GM06990 (cell line): ENCODE data around the gene RORB.
A peak's percentile ranks its signal among the peaks of the same experiment; 100 is the strongest.
"Not testable (repeated sequence)": the region's sequence is repeated elsewhere in the genome, so short reads cannot be mapped to it uniquely, and the experiment has no call there.

Experiments
- DNase-seq: peaks from one replicate; pipeline ENCODE4 v3.0.0-alpha.2; 2011; ENCODE audit not compliant: insufficient read length; ENCODE audit errors: extremely low read depth
- H3K27me3 ChIP-seq: replicated peaks from 2 replicates; pipeline ENCODE4 v1.6.0; 2011; ENCODE audit warnings: low read length; ENCODE audit not compliant: control insufficient read depth, insufficient read depth
- H3K36me3 ChIP-seq: 2 replicates; pipeline ENCODE4 v1.5.1; 2011; ENCODE audit warnings: low read length; ENCODE audit not compliant: control insufficient read depth, insufficient read depth
- H3K4me3 ChIP-seq: replicated peaks from 2 replicates; pipeline ENCODE4 v1.5.1; 2011; ENCODE audit warnings: low read depth, mild to moderate bottlenecking, control low read depth, low read length
- CTCF ChIP-seq: IDR thresholded peaks from 2 replicates; pipeline ENCODE4 v1.5.1; 2011; ENCODE audit warnings: low read length, control low read depth, mild to moderate bottlenecking, inconsistent platforms; ENCODE audit not compliant: insufficient read depth, poor library complexity, severe bottlenecking

The RORB gene

GRCh38 chr9:74528207-74528606 lies 31.1 kb downstream of the RORB start:
- no peaks in the 10 kb centered on the region for H3K36me3 ChIP-seq
- TF ChIP-seq CTCF, result no peak
- no peak overlapping the region for H3K4me3 ChIP-seq
- no peaks in the 10 kb centered on the region for H3K27me3 ChIP-seq
- no peak for DNase-seq

GRCh38 chr9:74530458-74530857 lies 33.3 kb downstream of the RORB start:
- H3K36me3 ChIP-seq, H3K4me3 ChIP-seq, DNase-seq, H3K27me3 ChIP-seq: not testable (repeated sequence)
- TF ChIP-seq CTCF, result peak; percentile 39

- no peaks in the 10 kb centered on the region for H3K36me3 ChIP-seq
- no peak overlapping the region for H3K4me3 ChIP-seq
- TF ChIP-seq CTCF, result no peak
- H3K27me3 ChIP-seq, result no peaks in the 10 kb centered on the region
- DNase-seq, result no peak
Observed at GRCh38 chr9:74533253-74533652, 36.1 kb downstream of the RORB start.

- Histone ChIP-seq H3K36me3 (no peaks in the 10 kb centered on the region), H3K27me3 (no peaks in the 10 kb centered on the region), H3K4me3 (no peak overlapping the region)
- no peak for TF ChIP-seq CTCF
- DNase-seq, result no peak
Observed at GRCh38 chr9:74534841-74535240, 37.7 kb downstream of the RORB start.

- TF ChIP-seq CTCF, result no peak
- DNase-seq, result no peak
- no peaks in the 10 kb centered on the region for H3K36me3 ChIP-seq
Observed at GRCh38 chr9:74543145-74543544, 46.0 kb downstream of the RORB start.

GRCh38 chr9:74551266-74551665 lies 54.1 kb downstream of the RORB start:
- Histone ChIP-seq H3K27me3 (no peaks in the 10 kb centered on the region; the same call in 1 of the 2 replicates), H3K36me3 (no peaks in the 10 kb centered on the region), H3K4me3 (no peak overlapping the region)
- no peak for TF ChIP-seq CTCF
- DNase-seq, result no peak

More at GRCh38 chr9:74543145-74543544, 46.0 kb downstream of the RORB start:
- H3K4me3 ChIP-seq, result no peak overlapping the region
- H3K27me3 ChIP-seq, result no peaks in the 10 kb centered on the region; the same call in 1 of the 2 replicates
